Measurements from ENCODE around the gene BRPF1.

- no peak for TF ChIP-seq EZH2 (IDR thresholded peaks at IDR 0.05; ENCODE audit: insufficient read depth, poor library complexity, severe bottlenecking)
- no peak for TF ChIP-seq EZH2phosphoT487 (IDR thresholded peaks at IDR 0.05; ENCODE audit: insufficient read depth, low read depth)
These were observed 39.1 kb upstream of the BRPF1 start for GRCh38 chr3:9692416-9692815.

All from GM23248 (cell line).